ENCODE data around the gene MS4A2. TPM values are rescaled to one million over a fixed set of nuclear protein-coding genes. Genes with fewer than 3 reads are reported as not detected.
"Not testable (repeated sequence)": the region's sequence is repeated elsewhere in the genome, so short reads cannot be mapped to it uniquely, and the experiment has no call there.

Gene MS4A2
- total and polyA plus RNA-seq, 11 donors = 0.01 to 0.57 (median 0.18) TPM; not detected in 1

DNA sequence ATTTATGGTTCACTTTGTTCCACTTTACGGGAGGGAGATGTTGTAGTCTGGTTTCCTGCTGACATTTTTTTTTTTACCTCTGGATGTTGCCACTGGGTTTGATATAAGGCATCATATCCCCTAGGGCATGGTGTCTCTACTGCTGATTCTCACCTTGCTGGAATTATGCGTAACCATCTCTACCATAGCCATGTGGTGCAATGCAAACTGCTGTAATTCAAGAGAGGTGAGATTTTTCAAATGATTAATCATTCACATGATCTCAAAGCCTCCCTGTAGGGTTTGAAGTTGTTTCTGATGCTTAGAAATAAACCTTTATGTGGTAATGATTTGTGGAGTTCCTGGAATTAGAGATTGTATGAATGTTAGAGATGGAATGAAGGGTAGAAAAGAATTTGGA lies 19.0 kb upstream of the MS4A2 start:
- TF ChIP-seq, protein P1, sequence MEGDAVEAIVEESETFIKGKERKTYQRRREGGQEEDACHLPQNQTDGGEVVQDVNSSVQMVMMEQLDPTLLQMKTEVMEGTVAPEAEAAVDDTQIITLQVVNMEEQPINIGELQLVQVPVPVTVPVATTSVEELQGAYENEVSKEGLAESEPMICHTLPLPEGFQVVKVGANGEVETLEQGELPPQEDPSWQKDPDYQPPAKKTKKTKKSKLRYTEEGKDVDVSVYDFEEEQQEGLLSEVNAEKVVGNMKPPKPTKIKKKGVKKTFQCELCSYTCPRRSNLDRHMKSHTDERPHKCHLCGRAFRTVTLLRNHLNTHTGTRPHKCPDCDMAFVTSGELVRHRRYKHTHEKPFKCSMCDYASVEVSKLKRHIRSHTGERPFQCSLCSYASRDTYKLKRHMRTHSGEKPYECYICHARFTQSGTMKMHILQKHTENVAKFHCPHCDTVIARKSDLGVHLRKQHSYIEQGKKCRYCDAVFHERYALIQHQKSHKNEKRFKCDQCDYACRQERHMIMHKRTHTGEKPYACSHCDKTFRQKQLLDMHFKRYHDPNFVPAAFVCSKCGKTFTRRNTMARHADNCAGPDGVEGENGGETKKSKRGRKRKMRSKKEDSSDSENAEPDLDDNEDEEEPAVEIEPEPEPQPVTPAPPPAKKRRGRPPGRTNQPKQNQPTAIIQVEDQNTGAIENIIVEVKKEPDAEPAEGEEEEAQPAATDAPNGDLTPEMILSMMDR (IDR thresholded peaks at IDR 0.05) = no peak
- TF ChIP-seq POLR2A (IDR thresholded peaks at IDR 0.05) = no peak
- no peak for DNase-seq
- Histone ChIP-seq H3K4me1 (no peaks in the 10 kb centered on the region), H3K4me3 (no peak overlapping the region), H3K27ac (no peak overlapping the region), H3K9me3 (no peaks in the 10 kb centered on the region), H3K27me3 (no peaks in the 10 kb centered on the region), H3K36me3 (no peaks in the 10 kb centered on the region)
- intact Hi-C loops (cut with DNase I) = no loop called here
- no peak for ATAC-seq
- 72 to 76% (median 74%) methylated on average over 2 of the region's 2 CpGs for WGBS, 4 donors

DNA sequence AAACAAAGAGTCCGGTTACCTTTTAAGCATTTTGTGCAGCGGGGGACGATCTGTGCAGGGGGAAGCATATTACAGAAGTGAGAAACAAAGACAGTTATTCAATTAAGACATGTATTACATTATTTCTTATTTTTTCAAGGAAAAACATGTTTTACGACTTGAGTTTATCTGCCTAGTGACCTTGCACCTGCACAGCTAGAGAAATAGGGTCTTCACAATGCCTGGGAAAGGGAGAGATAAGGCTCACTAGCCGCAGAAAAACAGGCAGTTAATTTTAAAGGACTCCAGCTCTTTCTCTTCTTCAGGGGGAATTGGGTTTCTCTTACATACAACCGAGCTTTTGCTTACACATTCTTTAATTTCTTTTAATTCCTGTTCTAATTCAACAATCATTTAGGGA lies 16.8 kb upstream of the MS4A2 start:
- DNase-seq; H3K4me1 ChIP-seq; H3K4me3 ChIP-seq; ATAC-seq; H3K36me3 ChIP-seq; H3K27me3 ChIP-seq; intact Hi-C loops (cut with DNase I); H3K27ac ChIP-seq; H3K9me3 ChIP-seq: not testable (repeated sequence)
- WGBS, 4 donors = 71 to 77% (median 75%) methylated on average over 6 of the region's 6 CpGs

DNA sequence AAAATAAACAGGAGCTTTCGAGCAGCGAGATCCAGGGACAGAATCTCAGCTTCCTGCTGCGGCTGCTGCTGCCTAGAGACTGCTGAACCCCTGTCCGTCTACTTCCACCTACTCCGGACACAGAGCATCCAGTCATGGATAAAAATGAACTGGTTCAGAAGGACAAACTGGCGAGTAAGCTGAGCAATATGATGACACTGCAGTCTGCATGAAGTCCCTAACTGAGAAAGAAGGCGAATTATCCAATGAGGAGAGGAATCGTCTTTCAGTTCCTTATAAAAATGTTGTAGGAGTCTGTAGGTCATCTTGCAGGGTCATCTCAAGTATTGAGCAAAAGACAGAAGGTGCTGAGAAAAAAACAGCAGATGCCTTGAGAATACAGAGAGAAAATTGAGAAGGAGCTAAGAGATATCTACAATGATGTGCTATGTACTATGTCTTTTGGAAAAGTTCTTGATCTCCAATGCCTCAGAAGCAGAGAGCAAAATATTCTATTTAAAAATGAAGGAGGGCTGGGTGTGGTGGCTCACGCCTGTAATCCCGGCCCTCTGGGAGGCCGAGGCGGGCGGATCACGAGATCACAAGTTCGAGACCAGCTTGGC lies 11.1 kb upstream of the MS4A2 start:
- intact Hi-C loops (cut with DNase I) = no loop called here
- no peak for TF ChIP-seq POLR2A (IDR thresholded peaks at IDR 0.05)
- TF ChIP-seq, protein P1 (IDR thresholded peaks at IDR 0.05) = no peak
- no peaks in the 10 kb centered on the region for H3K9me3 ChIP-seq
- no peaks in the 10 kb centered on the region for H3K4me1 ChIP-seq
- H3K4me3 ChIP-seq = no peak overlapping the region
- H3K27me3 ChIP-seq = no peaks in the 10 kb centered on the region
- no peak overlapping the region for H3K27ac ChIP-seq
- no peak for DNase-seq
- ATAC-seq = no peak
- no peaks in the 10 kb centered on the region for H3K36me3 ChIP-seq
- 60 to 74% (median 67%) methylated on average over 15 of the region's 15 CpGs for WGBS, 4 donors

DNA sequence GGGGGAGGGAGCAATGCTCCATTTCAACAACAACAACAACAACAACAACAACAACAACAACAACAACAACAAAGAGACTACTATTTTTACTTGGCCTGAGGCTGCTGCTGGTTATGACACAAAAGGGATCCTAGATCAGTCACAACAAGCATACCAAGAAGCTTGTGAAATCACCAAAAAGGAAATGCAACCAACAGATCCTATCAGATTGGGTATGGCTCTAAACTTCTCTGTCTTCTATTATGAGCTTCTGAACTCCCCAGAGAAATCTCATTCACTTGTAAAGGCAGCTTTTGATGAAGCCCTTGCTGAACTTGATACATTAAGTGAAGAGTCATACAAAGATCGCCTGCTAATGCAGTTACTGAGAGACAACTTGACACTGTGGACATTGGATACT lies 10.5 kb upstream of the MS4A2 start:
- no peak overlapping the region for H3K27ac ChIP-seq
- H3K36me3 ChIP-seq = no peaks in the 10 kb centered on the region
- H3K4me3 ChIP-seq = no peak overlapping the region
- H3K4me1 ChIP-seq = no peaks in the 10 kb centered on the region
- H3K27me3 ChIP-seq = no peaks in the 10 kb centered on the region
- intact Hi-C loops (cut with DNase I) = no loop called here
- WGBS, 4 donors = 86 to 96% (median 91%) methylated on average over 1 of the region's 1 CpG
- DNase-seq (no peak), ATAC-seq (no peak)
- TF ChIP-seq POLR2A (IDR thresholded peaks at IDR 0.05) = no peak
- TF ChIP-seq, protein P1 (IDR thresholded peaks at IDR 0.05) = no peak
- no peaks in the 10 kb centered on the region for H3K9me3 ChIP-seq

DNA sequence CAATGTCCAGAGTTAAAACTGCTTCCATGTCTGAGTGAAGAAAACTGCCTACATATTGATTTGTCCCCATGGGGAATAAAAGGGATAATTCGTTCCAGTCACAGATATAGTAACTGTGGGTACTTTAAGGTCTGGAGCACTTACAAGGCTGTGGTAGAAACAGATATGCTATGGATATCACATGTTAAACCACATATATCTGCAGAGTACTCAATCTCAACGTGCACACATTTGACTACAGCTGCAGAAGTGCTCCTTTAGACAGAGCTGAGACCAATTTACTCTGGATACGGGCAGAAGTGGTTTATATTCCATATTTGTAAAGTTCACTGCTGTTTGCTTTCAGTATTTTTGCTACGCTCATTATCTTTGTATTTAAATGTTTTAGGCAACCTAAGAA lies 9.7 kb upstream of the MS4A2 start:
- no peak overlapping the region for H3K27ac ChIP-seq
- no peaks in the 10 kb centered on the region for H3K36me3 ChIP-seq
- no peaks in the 10 kb centered on the region for H3K4me1 ChIP-seq
- TF ChIP-seq, protein P1 (IDR thresholded peaks at IDR 0.05) = no peak
- no peak for TF ChIP-seq POLR2A (IDR thresholded peaks at IDR 0.05)
- ATAC-seq (no peak), DNase-seq (no peak)
- no peaks in the 10 kb centered on the region for H3K27me3 ChIP-seq
- no peak overlapping the region for H3K4me3 ChIP-seq
- 66 to 70% (median 69%) methylated on average over 4 of the region's 4 CpGs for WGBS, 4 donors
- H3K9me3 ChIP-seq = no peaks in the 10 kb centered on the region
- intact Hi-C loops (cut with DNase I) = no loop called here
